IPS-20b (cell line): ENCODE results near the gene PEPD.

ENCODE experiments used
- H3K27ac ChIP-seq: one replicate; pipeline ENCODE4 v1.5.1; 2013; ENCODE audit warnings: low read length
- H3K27me3 ChIP-seq: 2 replicates; pipeline ENCODE4 v1.6.1; 2013; ENCODE audit warnings: mild to moderate bottlenecking, low read length, inconsistent platforms; ENCODE audit not compliant: insufficient read depth
- H3K36me3 ChIP-seq: 2 replicates; pipeline ENCODE4 v1.6.1; 2013; ENCODE audit warnings: low read depth, mild to moderate bottlenecking, inconsistent platforms, low read length, moderate library complexity; ENCODE audit not compliant: insufficient read depth
- H3K4me1 ChIP-seq: 2 replicates; pipeline ENCODE4 v1.6.1; 2013; ENCODE audit warnings: mild to moderate bottlenecking, control low read depth, inconsistent platforms, low read length, moderate library complexity; ENCODE audit not compliant: insufficient read depth
- H3K4me3 ChIP-seq: 2 replicates; pipeline ENCODE4 v1.5.1; 2013; ENCODE audit warnings: mild to moderate bottlenecking, low read length, inconsistent platforms
- H3K9ac ChIP-seq: 2 replicates; pipeline ENCODE4 v1.6.1; 2013; ENCODE audit warnings: low read depth, mild to moderate bottlenecking, inconsistent platforms, low read length, moderate library complexity
- H3K9me3 ChIP-seq: 2 replicates; pipeline ENCODE4 v1.6.1; 2013; ENCODE audit warnings: mild to moderate bottlenecking, low read depth, low read length, inconsistent platforms; ENCODE audit not compliant: insufficient read depth

The PEPD gene

GRCh38 chr19:33447336-33448158 lies 74.0 kb downstream of the PEPD start:
- H3K27ac ChIP-seq = no peak overlapping the region
- no peak overlapping the region for H3K9ac ChIP-seq
- no peak overlapping the region for H3K4me3 ChIP-seq
- no peaks in the 10 kb centered on the region for H3K27me3 ChIP-seq
- no peaks in the 10 kb centered on the region for H3K9me3 ChIP-seq
- H3K36me3 ChIP-seq = peaks cover 7% of the 10 kb centered on the region; the same call in 1 of the 2 replicates
- no peaks in the 10 kb centered on the region for H3K4me1 ChIP-seq

DNA sequence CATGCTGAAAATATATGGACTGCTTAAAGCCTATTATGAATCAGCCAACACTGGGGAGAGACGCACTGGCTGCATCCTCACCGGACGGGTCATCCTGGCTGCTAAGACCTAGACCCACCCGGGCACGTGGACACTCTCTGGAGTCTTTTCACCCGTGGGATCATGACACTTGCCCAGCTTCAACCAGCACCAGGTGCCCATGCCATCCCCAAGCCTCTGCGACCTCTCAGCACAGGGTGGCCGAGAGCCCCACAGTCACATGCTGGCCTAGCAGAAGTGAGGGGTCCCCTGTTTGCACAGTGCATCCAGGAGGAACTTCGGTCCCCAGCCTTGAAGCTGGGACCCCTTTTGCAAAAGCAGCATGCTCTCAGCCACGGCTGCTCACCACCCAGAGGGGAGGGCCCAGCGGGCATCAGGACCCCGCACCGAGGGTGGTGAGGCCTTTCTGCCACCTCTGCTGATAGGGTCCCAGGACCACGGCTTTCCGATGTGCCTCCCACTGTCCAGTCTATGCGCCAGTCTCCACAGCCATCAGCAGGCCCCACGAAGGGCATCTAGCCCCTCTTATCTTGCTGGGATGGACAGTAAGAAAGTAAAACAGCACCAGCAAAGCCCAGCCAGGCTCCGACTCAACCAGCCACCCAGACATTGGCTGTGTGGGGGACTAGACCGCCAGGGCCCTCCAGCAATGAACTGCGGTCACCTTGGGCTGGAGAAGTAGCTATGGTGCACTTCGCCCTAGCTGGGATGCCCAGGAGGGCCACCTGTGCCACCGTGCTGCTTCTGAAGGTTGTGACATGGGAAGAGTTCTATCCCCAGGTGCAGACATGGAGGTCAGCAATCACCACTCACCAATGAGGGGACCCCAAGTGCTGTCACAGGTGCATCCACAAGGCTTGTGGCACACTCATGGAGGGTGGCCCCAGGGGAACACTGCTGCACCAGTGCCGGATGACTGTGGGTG lies 75.0 kb downstream of the PEPD start:
- Histone ChIP-seq H3K27me3 (no peaks in the 10 kb centered on the region), H3K27ac (no peak overlapping the region), H3K36me3 (peaks cover 7% of the 10 kb centered on the region; the same call in 1 of the 2 replicates), H3K9ac (no peak overlapping the region), H3K4me3 (no peak overlapping the region), H3K4me1 (no peaks in the 10 kb centered on the region), H3K9me3 (no peaks in the 10 kb centered on the region)

DNA sequence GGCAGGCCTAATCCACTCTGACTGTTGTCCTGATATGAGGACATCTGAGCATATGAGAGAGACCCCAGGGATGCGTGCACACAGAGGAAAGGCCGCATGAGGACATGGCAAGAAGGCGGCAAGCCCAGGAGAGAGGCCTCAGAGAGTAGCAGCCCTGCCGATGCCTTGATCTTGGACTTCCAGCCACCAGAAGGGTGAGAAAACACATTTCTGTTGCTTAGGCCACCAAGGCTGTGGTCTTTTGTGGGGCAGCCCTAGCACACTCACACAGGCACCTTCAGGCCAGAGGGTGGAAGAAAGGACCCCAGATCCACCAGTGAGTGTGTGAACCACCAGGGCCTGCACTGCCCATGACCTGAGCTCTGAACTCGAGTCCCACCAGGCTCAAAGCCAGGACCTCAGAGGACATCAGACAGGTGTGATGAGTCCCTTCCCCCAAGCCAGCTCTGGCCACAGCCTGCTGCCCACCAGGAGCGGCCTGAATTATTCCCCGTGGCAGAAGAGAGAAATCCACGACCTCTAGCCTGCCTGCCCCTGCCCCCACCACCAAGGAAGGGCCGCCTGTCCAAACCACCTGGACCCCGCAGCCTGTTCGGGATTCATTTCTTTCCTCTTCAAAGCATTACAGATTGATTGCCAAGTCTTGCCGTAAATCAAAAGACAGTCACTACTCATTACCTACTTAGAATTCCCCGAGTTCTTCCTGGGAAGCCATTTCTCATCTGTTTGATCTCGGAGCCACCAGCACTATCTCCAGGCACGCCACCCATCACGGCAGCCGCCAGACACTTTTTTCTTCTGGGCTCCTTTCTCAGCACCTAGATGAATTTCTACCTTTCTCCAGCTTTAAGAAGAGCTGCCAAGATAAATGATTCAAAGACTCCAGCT lies 75.9 kb downstream of the PEPD start:
- Histone ChIP-seq H3K4me1 (no peaks in the 10 kb centered on the region), H3K27me3 (no peaks in the 10 kb centered on the region), H3K4me3 (no peak overlapping the region), H3K27ac (no peak overlapping the region), H3K36me3 (peaks cover 7% of the 10 kb centered on the region; the same call in 1 of the 2 replicates), H3K9ac (no peak overlapping the region), H3K9me3 (no peaks in the 10 kb centered on the region)

DNA sequence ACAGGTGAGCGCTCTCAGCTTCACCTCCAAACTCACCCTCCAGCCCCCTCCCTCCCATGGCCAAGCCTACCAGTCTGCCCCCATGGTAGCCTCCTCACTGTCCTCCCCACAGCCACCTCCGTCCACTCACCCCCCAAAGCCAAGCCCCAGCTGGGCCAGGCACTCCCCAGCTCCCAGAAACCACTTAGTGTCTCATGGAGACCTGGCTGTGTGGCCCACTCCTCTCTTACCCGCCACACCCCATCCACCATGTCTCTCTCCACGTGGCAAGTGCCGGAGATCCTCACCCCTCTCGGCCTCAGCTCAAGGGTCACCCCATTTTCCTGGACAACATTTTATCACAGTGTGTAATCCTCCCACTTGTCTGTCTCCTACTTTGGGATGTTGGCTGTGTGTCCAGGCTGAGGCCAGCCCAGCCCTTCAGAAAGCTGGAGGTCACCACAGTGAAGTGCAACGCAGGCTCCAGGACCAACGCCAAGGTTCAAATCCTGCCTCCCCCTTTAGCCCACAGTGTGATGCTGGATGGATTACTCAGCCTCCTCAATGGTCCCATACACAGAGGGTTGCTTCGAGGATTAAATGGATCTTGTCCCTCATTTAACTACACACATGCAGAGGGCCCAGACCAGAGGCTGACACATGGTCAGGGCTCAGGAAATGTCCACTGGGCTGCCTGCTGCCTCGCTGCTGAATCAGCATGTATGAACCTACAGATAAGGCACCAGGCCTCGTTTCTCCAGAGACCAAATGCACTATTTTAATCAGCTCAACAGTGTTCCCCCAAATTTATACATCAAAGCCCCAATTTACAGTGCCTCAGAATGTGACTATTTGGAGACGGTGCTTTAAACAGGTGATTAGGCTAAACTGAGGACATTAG lies 76.8 kb downstream of the PEPD start:
- Histone ChIP-seq H3K4me1 (no peaks in the 10 kb centered on the region), H3K27me3 (no peaks in the 10 kb centered on the region), H3K36me3 (peaks cover 7% of the 10 kb centered on the region; the same call in 1 of the 2 replicates), H3K4me3 (no peak overlapping the region), H3K9me3 (no peaks in the 10 kb centered on the region), H3K27ac (no peak overlapping the region), H3K9ac (no peak overlapping the region)

GRCh38 chr19:33443638-33444561 lies 77.7 kb downstream of the PEPD start:
- Histone ChIP-seq H3K9ac (no peak overlapping the region), H3K36me3 (peaks cover 7% of the 10 kb centered on the region; the same call in 1 of the 2 replicates), H3K27ac (no peak overlapping the region), H3K9me3 (no peaks in the 10 kb centered on the region), H3K27me3 (no peaks in the 10 kb centered on the region), H3K4me3 (no peak overlapping the region), H3K4me1 (no peaks in the 10 kb centered on the region)

DNA sequence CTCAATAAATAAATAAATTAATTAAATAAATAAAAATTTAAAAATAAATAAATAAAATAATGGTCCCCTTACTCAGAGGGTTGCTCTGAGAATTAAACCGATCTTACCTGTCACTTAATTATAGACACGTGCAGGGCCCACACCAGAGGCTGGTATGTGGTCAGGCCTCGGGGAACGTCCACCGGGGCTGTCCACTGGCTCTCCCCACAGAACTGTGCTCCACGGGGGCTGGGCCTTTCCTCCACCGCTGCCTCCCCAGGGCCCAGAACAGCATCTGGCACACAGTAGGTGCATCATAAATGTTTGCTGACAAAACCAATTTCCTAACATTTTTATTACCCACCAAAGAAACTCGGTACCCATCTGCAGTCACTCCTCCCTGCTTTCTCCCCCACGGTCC lies 78.9 kb downstream of the PEPD start:
- no peaks in the 10 kb centered on the region for H3K27me3 ChIP-seq
- no peaks in the 10 kb centered on the region for H3K9me3 ChIP-seq
- peaks cover 7% of the 10 kb centered on the region; the same call in 1 of the 2 replicates for H3K36me3 ChIP-seq
- no peak overlapping the region for H3K27ac ChIP-seq
- H3K9ac ChIP-seq = no peak overlapping the region
- no peaks in the 10 kb centered on the region for H3K4me1 ChIP-seq
- no peak overlapping the region for H3K4me3 ChIP-seq

- H3K27me3 ChIP-seq = no peaks in the 10 kb centered on the region
- H3K4me1 ChIP-seq = no peaks in the 10 kb centered on the region
- no peak overlapping the region for H3K27ac ChIP-seq
- H3K9me3 ChIP-seq = no peaks in the 10 kb centered on the region
- peaks cover 7% of the 10 kb centered on the region; the same call in 1 of the 2 replicates for H3K36me3 ChIP-seq
- no peak overlapping the region for H3K4me3 ChIP-seq
- no peak overlapping the region for H3K9ac ChIP-seq
These were observed 79.8 kb downstream of the PEPD start for GRCh38 chr19:33441828-33442227.

DNA sequence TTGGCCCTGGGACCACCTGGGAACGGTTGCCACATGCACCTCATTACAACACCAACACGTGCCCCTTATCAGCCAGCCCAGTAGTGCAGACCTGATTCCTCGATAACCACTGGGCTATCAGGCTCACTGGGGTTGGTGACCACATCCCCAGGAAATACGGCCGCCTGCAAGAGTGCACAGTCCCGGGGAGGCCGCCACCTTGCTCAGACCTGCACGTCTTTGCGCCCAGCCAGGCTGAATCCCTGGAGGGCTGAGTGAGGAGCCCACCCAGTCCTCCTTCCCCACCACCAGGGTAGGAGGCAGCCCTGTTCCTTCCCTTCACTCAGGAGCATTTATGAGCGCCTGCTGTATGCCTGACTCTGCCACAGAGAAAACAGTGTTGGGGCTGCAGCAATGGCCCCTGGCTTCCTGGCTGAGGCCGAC lies 80.3 kb downstream of the PEPD start:
- H3K4me1 ChIP-seq = no peaks in the 10 kb centered on the region
- H3K27ac ChIP-seq = no peak overlapping the region
- H3K4me3 ChIP-seq = no peak overlapping the region
- no peaks in the 10 kb centered on the region for H3K9me3 ChIP-seq
- H3K9ac ChIP-seq = no peak overlapping the region
- no peaks in the 10 kb centered on the region for H3K27me3 ChIP-seq
- H3K36me3 ChIP-seq = peaks cover 7% of the 10 kb centered on the region; the same call in 1 of the 2 replicates

- H3K4me1 ChIP-seq = no peaks in the 10 kb centered on the region
- H3K4me3 ChIP-seq = no peak overlapping the region
- no peaks in the 10 kb centered on the region for H3K27me3 ChIP-seq
- H3K9me3 ChIP-seq = no peaks in the 10 kb centered on the region
- H3K27ac ChIP-seq = no peak overlapping the region
- no peak overlapping the region for H3K9ac ChIP-seq
- peaks cover 7% of the 10 kb centered on the region; the same call in 1 of the 2 replicates for H3K36me3 ChIP-seq
These were observed 80.9 kb downstream of the PEPD start for GRCh38 chr19:33440682-33441081.

DNA sequence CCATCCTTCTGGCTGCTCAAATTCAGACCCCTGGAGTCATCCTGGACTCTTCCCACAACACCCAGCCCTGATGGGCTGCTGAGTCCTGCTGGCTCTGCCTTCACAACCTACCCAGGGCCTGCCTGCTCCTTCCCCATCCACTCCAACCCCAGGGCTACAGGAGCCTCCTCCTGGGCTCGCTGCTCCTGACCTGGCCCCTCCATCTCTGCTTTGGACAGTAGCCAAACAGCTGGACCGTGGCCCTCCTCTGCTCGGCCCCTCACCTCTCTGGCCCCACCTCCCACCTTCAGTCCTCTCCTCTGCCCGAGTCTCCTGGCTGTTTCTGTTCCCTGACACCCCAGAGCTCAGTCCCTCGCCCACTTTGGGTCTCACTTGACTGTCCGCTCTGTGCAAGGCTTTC lies 81.3 kb downstream of the PEPD start:
- no peaks in the 10 kb centered on the region for H3K4me1 ChIP-seq
- H3K36me3 ChIP-seq = peaks cover 7% of the 10 kb centered on the region; the same call in 1 of the 2 replicates
- no peak overlapping the region for H3K9ac ChIP-seq
- H3K27me3 ChIP-seq = no peaks in the 10 kb centered on the region
- H3K27ac ChIP-seq = no peak overlapping the region
- H3K9me3 ChIP-seq = no peaks in the 10 kb centered on the region
- H3K4me3 ChIP-seq = no peak overlapping the region
